ENCODE results near the gene NPTX1. TPM values are rescaled to one million over a fixed set of nuclear protein-coding genes. Genes with fewer than 3 reads are reported as not detected.
A peak's percentile ranks its signal among the peaks of the same experiment; 100 is the strongest.

Gene NPTX1
- total RNA-seq, 3 donors from 2014 or later (not counting 1 experiment from before 2014, with no cell fraction given) = 1.0 to 2.2 (median 2.2) TPM

DNA sequence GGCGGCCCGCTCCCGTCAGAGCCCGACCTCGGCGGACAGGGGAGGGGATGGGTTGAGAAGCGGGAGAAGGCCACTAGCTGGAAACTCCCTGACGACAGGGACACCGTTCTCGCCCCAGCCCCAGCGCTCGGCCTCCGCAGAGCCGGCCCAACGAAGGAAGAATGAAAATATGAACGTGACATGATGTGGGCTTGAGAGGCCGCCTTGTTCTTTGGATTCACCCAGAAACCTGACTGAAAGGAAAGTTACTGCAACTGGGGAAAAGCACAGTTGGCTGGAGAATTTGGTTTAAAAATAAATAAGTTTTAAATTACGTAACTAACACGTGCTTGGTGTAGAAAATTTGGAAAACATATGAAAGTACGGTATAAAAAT lies 21.1 kb downstream of the NPTX1 start:
- no peaks in the 10 kb centered on the region for H3K9me3 ChIP-seq (ENCODE audit: control insufficient read depth, insufficient read depth, low read length)

GRCh38 chr17:80454557-80455335 lies 21.7 kb downstream of the NPTX1 start:
- H3K4me3 Mint-ChIP-seq = peak overlapping the region; percentile 96
- Histone ChIP-seq H3K4me1 (ENCODE audit: control insufficient read depth, insufficient read depth, low read length) (peaks cover 42% of the 10 kb centered on the region), H3K4me3 (ENCODE audit: low read length) (peak overlapping the region; percentile 88), H3K27ac (ENCODE audit: low read length) (peak overlapping the region; percentile 99), H3K27me3 (ENCODE audit: control insufficient read depth, insufficient read depth, low read length) (no peaks in the 10 kb centered on the region), H3K9me3 (ENCODE audit: control insufficient read depth, insufficient read depth, low read length) (no peaks in the 10 kb centered on the region), H3K36me3 (ENCODE audit: control insufficient read depth, insufficient read depth, low read length) (no peaks in the 10 kb centered on the region)
- under 1% methylated on average over 88 of the region's 88 CpGs for WGBS (ENCODE audit: insufficient coverage)
- no peaks in the 10 kb centered on the region for H3K36me3 Mint-ChIP-seq
- H3K27ac Mint-ChIP-seq = peak overlapping the region; percentile 97 to 99
- peaks cover 26 to 29% of the 10 kb centered on the region in 2 donors for H3K4me1 Mint-ChIP-seq
- H3K9me3 Mint-ChIP-seq = no peaks in the 10 kb centered on the region
- intact Hi-C loops (cut with micrococcal nuclease) = loop anchor here (2.0 kb wide), 1 partner anchor 18 kb away; no protein-coding TSS in a partner anchor
- H3K27me3 Mint-ChIP-seq (ENCODE audit: low read depth in 2 of 2) = peaks cover 8 to 10% of the 10 kb centered on the region in 2 donors
- DNase-seq = peak; percentile 94 to 98
- ATAC-seq = peak; percentile 88 to 94 (median 89)
- TF ChIP-seq CTCF (IDR thresholded peaks at IDR 0.05) = no peak

More for the DNA sequence above, 21.1 kb downstream of the NPTX1 start:
- H3K27ac ChIP-seq (ENCODE audit: low read length) = peak overlapping the region; percentile 99
- peak overlapping the region; percentile 96 for H3K4me3 Mint-ChIP-seq
- H3K4me3 ChIP-seq (ENCODE audit: low read length) = peak overlapping the region; percentile 88
- H3K27me3 ChIP-seq (ENCODE audit: control insufficient read depth, insufficient read depth, low read length) = no peaks in the 10 kb centered on the region
- H3K27me3 Mint-ChIP-seq (ENCODE audit: low read depth in 2 of 2) = peaks cover 9 to 10% of the 10 kb centered on the region in 2 donors
- H3K27ac Mint-ChIP-seq = peak overlapping the region; percentile 97 to 99
- no peaks in the 10 kb centered on the region for H3K9me3 Mint-ChIP-seq
- 2% methylated on average over 17 of the region's 20 CpGs for WGBS (ENCODE audit: insufficient coverage)
- peaks cover 42% of the 10 kb centered on the region for H3K4me1 ChIP-seq (ENCODE audit: control insufficient read depth, insufficient read depth, low read length)
- intact Hi-C loops (cut with micrococcal nuclease) = loop anchor here (2.0 kb wide), 1 partner anchor 17 kb away; no protein-coding TSS in a partner anchor
- no peaks in the 10 kb centered on the region for H3K36me3 Mint-ChIP-seq
- DNase-seq (peak in 1 of 2 donors; percentile 68), ATAC-seq (peak; percentile 49 to 56 (median 54))
- no peaks in the 10 kb centered on the region for H3K36me3 ChIP-seq (ENCODE audit: control insufficient read depth, insufficient read depth, low read length)
- no peak for TF ChIP-seq CTCF (IDR thresholded peaks at IDR 0.05)
- peaks cover 26 to 29% of the 10 kb centered on the region in 2 donors for H3K4me1 Mint-ChIP-seq

DNA sequence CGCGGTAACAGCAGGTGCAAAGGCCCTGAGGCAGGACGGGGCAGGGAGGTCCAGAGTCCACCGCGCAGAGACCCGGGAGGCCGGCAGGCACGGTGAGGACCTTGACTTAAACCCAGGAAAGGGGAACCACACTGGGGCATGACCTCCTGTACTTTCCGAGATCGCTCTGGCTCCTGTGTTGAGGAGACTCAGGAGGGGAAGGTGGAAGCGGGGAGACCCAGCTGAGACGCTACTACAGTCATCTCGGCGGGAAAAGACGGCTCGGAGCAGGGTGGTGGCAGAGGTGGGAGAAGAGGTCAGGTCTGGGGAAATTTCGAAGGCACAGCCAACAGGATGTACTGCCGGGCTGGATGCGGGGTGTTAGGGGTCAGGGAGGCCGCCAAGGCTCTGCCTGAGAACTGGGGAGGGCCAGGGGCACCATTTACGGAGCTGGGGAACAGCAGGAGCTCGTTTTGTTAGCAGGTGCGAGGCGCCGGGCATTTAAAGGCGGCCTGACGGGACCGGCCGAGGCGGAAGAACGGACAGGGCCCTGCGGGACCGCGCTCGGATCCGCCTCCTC lies 22.3 kb downstream of the NPTX1 start:
- Histone ChIP-seq H3K4me1 (ENCODE audit: control insufficient read depth, insufficient read depth, low read length) (peaks cover 42% of the 10 kb centered on the region), H3K27me3 (ENCODE audit: control insufficient read depth, insufficient read depth, low read length) (no peaks in the 10 kb centered on the region), H3K36me3 (ENCODE audit: control insufficient read depth, insufficient read depth, low read length) (no peaks in the 10 kb centered on the region), H3K27ac (ENCODE audit: low read length) (peak overlapping the region; percentile 87), H3K9me3 (ENCODE audit: control insufficient read depth, insufficient read depth, low read length) (no peaks in the 10 kb centered on the region), H3K4me3 (ENCODE audit: low read length) (peak overlapping the region; percentile 56)
- Mint-ChIP-seq H3K27ac (peak overlapping the region; percentile 97 to 99), H3K36me3 (no peaks in the 10 kb centered on the region), H3K4me3 (peak overlapping the region; percentile 85), H3K9me3 (no peaks in the 10 kb centered on the region), H3K4me1 (peaks cover 26 to 29% of the 10 kb centered on the region in 2 donors), H3K27me3 (ENCODE audit: low read depth in 2 of 2) (peaks cover 1 to 5% of the 10 kb centered on the region in 2 donors)
- no peak for ATAC-seq
- no peak for DNase-seq
- 34% methylated on average over 36 of the region's 36 CpGs for WGBS (ENCODE audit: insufficient coverage)
- intact Hi-C loops (cut with micrococcal nuclease) = loop anchor here (2.0 kb wide), 1 partner anchor 19 kb away; no protein-coding TSS in a partner anchor
- no peak for TF ChIP-seq CTCF (IDR thresholded peaks at IDR 0.05)
